GM10266 (cell line): ENCODE data around the gene VCAN.
"Not testable (repeated sequence)": the region's sequence is repeated elsewhere in the genome, so short reads cannot be mapped to it uniquely, and the experiment has no call there.

Source experiments
- DNase-seq: peaks from one replicate; pipeline ENCODE4 v3.0.0; 2012; ENCODE audit errors: extremely low spot score
- TF ChIP-seq, protein P1 (sequence below): IDR thresholded peaks from 2 replicates; pipeline ENCODE4 v1.5.1; 2012; ENCODE audit warnings: mild to moderate bottlenecking, low read depth; ENCODE audit not compliant: control insufficient read depth, insufficient read depth; ENCODE audit errors: missing control alignments

Gene VCAN

DNA sequence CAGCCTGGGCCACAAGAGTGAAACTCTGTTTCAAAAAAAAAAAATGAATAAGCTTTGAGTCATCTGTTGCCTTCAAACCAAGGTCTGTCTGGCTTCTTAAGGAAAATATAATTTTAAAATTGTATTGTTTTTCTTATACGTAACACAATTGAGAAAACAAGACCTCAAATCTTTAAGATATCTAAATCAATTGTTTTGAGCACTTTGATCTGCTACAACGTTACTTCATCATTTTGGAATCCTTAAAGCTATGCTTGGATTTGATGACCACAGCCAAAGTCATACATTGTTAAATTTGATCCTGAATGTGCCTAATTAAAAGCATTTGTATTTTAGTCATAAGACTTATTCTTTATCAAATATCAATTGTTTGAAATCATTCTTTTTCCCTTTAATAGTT lies 37.7 kb upstream of the VCAN start:
- DNase-seq, result no peak
- TF ChIP-seq, protein P1, sequence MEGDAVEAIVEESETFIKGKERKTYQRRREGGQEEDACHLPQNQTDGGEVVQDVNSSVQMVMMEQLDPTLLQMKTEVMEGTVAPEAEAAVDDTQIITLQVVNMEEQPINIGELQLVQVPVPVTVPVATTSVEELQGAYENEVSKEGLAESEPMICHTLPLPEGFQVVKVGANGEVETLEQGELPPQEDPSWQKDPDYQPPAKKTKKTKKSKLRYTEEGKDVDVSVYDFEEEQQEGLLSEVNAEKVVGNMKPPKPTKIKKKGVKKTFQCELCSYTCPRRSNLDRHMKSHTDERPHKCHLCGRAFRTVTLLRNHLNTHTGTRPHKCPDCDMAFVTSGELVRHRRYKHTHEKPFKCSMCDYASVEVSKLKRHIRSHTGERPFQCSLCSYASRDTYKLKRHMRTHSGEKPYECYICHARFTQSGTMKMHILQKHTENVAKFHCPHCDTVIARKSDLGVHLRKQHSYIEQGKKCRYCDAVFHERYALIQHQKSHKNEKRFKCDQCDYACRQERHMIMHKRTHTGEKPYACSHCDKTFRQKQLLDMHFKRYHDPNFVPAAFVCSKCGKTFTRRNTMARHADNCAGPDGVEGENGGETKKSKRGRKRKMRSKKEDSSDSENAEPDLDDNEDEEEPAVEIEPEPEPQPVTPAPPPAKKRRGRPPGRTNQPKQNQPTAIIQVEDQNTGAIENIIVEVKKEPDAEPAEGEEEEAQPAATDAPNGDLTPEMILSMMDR, result no peak

DNA sequence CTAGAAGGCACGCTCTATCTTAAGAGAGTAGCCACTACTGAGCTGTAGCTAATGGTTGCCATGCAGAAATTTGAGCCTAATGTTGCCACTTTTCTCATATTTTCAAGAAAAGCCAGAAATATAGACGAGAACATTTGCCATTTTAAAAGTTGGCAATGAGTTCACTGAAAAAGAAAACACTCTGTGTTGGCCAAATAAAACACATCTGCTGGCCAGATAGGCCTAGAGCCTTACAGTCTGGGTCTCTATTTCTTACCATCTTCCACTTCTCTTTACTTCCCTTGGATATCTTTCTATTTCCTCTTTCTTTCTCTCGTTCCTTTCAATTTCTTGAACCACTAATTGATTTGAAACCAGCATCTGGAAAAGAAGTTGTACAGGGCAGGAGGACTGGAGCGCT lies 36.6 kb upstream of the VCAN start:
- TF ChIP-seq, protein P1, result no peak
- DNase-seq, result no peak

DNA sequence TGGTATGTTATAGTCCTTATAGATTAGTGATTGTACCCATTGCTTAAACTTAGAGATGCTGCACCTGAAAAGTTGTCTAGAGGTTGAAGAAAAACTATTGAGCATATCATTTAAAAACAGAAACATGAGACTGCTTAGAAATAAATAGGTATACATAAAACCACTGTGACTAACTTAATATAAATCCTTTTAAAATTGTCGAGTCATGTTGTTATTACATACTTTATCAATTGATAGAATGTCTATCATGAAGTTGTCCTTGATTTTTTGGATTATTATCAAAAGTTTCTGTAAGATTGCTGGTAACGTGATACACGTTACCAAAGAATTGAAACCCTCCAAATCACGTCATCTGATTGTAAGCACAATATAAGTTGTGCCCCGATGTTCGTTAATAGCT lies 35.3 kb upstream of the VCAN start:
- no peak for DNase-seq
- TF ChIP-seq, protein P1, result no peak

DNA sequence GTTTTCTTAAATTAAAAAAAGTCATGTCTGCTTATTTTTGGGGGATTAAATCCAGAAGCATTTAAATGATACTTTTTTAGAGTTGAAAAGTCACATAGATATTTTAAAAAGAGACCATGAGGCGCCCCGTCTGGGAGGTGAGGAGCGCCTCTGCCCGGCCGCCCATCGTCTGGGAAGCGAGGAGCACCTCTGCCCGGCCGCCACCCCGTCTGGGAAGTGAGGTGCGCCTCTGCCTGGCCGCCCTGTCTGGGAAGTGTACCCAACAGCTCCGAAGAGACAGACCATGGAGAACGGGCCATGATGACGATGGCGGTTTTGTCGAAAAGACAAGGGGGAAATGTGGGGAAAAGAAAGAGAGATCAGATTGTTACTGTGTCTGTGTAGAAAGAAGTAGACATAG lies 33.8 kb upstream of the VCAN start:
- not testable (repeated sequence) for DNase-seq

DNA sequence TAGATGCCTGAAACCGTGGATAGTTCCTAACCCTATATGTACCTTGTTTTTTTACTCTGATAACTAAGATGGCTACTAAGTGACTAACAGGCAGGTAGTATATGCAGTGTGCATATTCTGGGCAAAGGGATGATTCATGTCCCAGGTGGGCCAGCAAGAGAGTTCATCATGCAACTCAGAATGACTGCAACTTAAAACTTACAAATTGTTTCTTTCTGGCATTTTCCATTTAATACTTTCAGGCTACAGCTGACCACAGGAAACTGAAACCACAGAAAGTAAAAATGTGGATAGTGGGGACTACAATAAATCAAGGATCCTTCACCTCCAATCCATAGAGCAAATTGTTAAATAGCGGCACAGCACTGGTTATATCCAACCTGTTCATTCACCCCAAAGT lies 30.7 kb upstream of the VCAN start:
- TF ChIP-seq, protein P1, result no peak
- no peak for DNase-seq

DNA sequence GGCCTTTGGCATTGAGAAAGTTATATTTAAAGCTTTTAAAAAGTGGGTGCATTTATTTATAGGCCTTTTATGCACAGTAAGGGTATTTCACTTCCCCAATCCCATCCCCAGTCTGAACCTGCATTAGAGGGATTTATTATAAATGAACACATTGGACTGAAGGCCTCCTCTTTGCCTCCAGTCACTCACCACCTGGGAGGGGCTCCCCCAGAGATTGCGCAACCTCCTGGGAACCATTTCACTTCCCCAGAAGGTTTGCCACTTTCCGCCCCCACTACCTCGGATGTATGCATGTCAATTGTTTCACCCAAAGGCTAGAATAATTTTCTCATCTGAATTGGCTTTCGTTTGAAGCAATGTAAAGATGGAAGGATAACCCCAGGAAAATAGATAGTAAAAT lies 29.8 kb upstream of the VCAN start:
- TF ChIP-seq, protein P1, result no peak
- DNase-seq, result no peak

DNA sequence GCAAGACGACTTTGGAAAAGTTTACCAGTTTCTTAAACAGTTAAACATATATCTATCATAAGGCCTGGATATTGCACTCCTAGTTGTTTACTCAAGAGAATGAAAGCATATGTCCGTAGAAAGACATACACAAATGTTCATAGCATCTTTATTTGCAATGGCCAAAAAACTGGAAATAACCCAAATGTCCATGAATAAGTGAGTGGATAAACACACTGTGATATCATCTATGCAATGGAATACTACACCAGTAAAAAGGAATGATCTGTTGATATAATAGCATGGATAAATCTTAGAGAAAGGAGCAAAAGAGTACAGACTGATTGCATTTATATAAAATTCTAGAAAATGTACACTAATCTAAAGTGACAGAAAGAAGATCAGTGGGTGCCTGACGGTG lies 28.0 kb upstream of the VCAN start:
- no peak for DNase-seq
- TF ChIP-seq, protein P1, result no peak

DNA sequence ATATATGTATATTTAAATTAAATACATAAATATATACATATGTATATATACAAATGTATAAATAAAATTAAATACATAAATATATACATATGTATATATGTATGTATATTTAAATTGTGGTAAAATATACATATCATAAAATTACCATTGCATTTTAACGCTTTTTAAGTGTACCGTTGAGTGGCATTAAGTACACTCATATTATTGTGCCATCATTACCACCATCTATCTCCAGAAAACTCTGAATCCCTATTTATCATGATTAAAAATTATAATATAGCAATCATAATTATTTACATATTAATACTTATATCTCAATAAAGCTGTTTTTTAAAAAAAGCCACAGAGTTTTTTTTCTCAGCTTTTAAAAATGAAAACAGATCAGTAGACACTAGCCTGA lies 27.1 kb upstream of the VCAN start:
- TF ChIP-seq, protein P1, result no peak
- no peak for DNase-seq
